GM12892 (cell line): ENCODE data around the gene ZDHHC14.

Experiments
- POLR2A ChIP-seq: IDR thresholded peaks from 2 replicates; pipeline ENCODE4 v1.6.1; 2011; ENCODE audit warnings: low read depth, low read length, control low read depth
- POLR2AphosphoS5 ChIP-seq: IDR thresholded peaks from 2 replicates; pipeline ENCODE4 v1.6.1; 2011; ENCODE audit warnings: low read depth, low read length, control low read depth
- TAF1 ChIP-seq: IDR thresholded peaks from 2 replicates; pipeline ENCODE4 v1.6.1; 2011; ENCODE audit warnings: low read depth, mild to moderate bottlenecking, control low read depth, low read length, borderline replicate concordance

GRCh38 chr6:157402996-157403685 lies 22.2 kb downstream of the ZDHHC14 start:
- TF ChIP-seq POLR2AphosphoS5: no peak
- TF ChIP-seq POLR2A: no peak
- TF ChIP-seq TAF1: no peak
